KG1 (cell line): ENCODE results near the gene SUN1.
"Not testable (repeated sequence)": the region's sequence is repeated elsewhere in the genome, so short reads cannot be mapped to it uniquely, and the experiment has no call there.

Experiments used
- DNase-seq: peaks from one replicate; lab custom pipeline; 2025; lab: John Stamatoyannopoulos, UW

The SUN1 gene, protein sequence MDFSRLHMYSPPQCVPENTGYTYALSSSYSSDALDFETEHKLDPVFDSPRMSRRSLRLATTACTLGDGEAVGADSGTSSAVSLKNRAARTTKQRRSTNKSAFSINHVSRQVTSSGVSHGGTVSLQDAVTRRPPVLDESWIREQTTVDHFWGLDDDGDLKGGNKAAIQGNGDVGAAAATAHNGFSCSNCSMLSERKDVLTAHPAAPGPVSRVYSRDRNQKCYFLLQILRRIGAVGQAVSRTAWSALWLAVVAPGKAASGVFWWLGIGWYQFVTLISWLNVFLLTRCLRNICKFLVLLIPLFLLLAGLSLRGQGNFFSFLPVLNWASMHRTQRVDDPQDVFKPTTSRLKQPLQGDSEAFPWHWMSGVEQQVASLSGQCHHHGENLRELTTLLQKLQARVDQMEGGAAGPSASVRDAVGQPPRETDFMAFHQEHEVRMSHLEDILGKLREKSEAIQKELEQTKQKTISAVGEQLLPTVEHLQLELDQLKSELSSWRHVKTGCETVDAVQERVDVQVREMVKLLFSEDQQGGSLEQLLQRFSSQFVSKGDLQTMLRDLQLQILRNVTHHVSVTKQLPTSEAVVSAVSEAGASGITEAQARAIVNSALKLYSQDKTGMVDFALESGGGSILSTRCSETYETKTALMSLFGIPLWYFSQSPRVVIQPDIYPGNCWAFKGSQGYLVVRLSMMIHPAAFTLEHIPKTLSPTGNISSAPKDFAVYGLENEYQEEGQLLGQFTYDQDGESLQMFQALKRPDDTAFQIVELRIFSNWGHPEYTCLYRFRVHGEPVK

DNA sequence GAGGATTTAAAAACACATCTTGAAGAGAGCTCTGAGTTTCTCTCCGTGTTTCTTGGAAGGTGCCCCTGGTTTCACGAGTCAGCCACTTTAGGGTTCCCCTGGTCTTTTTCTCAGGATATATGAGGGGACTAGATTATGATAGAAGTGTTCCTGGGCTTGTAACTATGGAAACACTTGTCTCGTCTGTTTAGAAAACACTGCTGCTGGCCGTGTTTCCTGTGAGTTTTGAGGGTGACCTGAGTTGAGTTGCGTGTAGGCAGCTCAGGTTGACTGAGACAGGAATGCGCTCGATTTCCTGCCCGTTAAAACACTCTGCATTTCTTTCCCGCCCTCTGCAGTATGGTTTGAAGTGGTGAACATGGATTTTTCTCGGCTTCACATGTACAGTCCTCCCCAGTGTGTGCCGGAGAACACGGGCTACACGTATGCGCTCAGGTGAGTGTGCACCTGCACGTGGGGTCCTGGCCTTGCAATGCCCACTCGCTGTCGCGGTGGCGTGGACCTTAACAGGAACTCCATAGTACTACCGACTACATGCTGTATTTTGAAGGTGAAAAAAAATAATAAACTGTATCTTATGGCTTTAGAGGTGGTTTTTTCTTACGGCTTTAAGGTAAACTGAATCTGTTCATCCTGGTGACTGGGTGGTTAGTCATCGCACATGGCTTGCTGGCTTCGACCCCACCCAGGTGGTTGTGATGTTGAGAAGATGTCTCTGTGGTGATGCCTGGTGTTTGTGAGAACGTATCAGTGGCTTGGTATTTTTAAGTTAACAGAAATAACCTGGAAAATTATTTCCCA, at the start of gene SUN1:
Gene SUN1, plus strand, starts transcription at position 310 of the 801 bp plus-strand sequence. Its CDS starts 49 bp downstream, at position 359.
- no peak for DNase-seq

DNA sequence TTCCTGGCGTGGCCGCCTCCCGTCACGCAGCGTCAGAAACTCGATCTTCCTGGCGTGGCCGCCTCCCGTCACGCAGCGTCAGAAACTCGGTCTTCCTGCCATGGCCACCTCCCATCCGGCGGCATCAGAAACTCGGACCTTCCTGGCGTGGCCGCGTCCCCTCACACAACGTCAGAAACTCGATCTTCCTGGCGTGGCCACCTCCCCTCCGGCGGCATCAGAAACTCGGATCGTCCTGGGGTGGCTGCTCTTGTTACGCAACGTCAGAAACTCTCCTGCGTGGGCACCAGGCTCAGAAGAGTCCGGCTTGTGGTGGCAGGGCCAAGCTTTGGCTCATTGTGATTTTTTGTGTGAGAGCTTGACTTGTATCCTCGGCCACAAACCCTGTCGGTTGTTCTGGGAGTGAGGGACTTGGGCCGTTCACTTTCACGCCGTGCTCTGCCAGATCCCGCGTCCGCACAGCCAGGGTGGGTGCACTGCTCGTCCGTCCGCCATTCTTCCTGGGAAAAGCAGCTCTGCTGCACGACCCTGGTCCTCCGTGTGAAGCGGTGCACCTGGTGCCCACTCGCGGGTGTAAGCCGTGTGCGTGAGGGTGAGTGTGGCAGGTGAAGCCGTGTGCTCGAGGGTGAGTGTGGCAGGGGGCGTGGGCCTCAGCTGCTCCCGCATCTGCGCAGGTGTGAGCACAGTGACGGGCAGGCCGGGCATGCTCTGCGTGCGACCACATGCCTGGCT, 49.4 kb upstream of the SUN1 start:
- DNase-seq = no peak

DNA sequence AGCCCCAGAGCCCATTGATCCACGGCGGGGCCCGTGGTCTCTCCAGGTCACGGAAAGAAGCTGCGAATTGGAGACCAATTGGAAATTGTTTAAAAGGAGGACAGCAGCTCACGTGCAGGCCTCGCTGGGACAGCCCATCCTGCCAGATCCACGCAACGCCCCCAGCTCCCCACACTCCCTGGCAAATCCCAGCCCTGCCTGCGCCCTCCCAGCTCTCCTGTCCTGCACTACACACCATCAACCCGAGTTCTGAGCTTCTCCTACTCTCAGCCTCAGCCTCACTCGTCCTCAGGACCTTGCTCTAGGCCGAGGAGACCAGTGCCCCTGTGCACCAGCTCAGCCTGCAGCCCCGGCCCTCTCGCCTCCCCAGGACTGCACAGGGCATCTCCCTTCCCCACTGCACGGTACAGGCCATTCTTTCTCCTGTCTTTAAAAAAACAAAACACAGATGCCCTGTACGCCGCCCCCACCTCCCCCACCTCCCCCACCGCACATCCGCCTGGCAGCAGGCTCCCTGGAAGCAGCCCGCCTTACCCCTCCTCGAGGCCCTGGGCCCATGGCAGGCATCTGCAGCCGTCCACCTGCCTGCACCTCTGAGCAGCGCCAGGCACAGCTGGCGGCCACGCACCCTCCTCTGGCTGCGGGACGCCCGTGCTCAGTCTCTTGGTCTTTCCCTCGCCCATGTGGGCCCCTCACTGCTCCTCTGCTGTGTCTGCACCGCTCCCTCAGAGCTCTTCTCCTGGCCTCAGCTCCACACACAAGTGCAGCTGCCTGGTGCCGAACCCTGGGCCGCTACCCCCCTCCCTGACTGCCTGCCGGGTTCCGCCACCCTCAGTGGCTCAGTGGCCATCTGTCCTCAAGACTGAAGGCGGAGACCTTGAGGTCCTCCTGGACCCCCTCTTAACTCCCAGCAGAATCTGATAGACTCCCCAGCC, 48.5 kb upstream of the SUN1 start:
- DNase-seq = no peak

DNA sequence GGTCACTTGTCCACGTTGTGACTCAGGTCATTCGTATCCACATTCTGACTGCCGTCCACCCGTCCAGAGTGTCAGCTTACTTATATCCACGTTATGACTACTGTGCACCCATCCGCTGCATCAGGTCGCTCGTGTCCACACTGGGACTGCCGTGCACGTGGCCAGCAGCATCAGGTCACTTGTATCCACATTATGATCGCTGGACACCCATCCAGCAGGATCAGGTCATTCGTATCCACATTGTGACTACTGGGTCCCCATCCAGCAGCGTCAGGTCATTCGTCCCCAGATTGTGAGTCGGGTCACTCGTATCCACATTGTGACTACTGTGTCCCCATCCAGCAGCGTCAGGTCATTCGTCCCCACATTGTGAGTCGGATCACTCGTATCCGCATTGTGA, 47.3 kb upstream of the SUN1 start:
- no peak for DNase-seq

DNA sequence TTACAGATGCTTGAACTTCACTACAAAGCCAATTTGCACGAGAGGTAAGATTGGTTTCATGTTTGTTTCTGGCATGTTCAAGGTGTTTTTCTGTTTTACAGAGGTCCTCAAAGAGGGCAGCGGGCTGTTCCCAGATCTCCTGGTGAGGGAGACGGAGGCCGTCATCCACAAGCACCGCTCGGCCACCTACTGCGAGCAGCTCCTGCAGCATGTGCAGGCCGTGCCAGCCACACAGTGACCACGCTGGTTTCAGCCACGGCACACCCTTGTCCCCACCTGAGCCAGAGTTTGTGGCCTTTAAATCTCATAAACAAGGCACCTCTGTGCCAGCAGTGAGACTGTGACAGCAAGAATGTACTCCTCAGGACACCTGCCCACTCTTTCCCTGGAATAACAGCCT, 46.9 kb upstream of the SUN1 start:
- no peak for DNase-seq

DNA sequence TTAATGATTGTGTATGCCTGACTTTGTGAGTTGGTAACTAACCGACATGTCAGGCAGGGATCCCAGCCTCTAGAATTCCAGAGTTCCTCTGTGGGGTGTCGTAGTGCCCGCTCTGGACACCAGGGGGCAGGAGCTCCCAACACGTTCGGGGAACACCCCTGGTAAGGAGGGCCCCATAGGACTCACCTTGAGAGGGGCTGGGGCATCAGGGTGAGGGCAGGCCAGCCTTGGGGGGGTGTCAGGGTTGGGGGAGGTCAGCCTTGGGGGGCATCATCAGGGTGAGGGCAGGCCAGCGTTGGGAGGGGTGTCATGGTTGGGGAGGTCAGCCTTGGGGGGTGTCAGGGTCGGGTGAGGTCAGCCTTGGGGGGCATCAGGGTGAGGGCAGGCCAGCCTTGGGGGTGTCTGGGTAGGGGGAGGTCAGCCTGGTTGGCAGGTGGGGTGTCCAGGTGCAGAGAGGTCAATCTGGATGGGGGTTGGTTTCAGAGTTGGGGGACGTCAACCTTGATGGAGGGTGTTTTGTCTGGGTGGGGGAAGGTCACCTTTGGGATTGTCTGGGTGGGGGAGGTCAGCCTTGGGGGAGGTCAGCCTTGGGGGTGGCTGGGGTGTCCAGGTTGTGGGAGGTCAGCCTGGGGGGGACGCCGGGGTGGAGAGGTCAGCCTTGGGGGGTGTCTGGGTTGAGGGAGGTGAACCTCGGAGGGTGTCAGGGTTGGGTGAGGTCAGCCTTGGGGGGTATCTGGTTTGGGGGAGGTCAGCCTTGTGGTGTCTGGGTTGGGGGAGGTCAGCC, 45.6 kb upstream of the SUN1 start:
- peak; percentile 26 for DNase-seq

DNA sequence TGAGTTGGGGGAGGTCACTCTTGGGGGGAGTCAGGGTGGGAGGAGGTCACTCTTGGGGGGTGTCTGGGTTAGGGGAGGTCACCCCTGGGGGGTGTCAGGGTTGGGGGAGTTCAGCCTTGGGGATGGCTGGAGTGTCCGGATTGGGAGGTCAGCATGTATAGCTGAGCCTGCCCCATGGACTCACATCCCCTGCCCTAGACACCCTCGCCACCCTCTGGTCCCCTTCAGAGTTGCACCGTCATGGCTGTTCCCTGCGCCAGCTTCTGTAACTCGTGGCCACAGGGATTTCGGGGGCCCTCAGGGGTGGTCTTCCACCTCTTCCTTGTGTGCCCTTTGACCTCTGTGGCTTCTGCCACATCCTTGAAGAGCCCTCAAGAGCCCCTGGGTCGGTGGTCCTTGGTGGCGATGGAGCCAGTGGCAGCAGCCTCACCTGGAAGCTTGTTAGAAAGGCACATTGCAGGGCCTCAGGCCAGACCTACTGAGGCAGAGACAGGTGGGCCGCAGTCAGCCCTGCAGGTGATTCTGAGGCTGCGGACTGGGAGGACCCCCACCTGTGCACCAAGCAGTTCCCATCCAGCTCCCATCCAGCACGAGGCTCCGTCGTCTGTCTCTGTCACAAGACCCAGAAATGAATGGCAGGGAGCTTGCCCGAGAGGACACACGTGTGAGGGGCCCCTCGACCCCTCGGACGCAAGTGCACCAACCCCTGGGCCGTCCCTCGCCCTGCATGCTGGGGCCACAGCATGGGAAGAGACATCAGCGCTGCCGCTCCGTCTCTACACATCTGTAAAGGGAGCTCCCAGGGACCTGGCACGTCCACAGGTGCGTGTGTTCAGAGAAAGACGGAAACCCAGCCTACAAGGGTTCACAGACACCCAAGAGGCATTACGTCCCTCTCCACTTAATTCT, 44.7 kb upstream of the SUN1 start:
- no peak for DNase-seq

DNA sequence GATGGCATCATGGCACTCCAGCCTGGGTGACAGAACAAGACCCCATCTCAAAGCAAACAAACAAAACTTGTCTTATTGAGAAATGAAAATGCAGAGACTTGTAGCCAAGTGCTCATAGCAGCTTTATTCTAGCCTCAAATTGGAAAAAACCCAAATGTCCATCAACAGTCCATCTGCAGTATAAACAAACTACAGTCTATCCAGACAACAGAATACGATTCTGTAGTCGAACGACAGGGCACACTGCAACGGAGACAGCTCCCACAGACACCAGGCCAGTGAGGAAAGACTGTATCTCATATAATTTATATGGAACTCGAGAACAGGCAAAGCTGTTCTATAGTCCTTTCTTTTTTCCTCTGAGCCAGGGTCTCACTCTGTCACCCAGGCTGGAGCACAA, 40.8 kb upstream of the SUN1 start:
- DNase-seq = no peak

DNA sequence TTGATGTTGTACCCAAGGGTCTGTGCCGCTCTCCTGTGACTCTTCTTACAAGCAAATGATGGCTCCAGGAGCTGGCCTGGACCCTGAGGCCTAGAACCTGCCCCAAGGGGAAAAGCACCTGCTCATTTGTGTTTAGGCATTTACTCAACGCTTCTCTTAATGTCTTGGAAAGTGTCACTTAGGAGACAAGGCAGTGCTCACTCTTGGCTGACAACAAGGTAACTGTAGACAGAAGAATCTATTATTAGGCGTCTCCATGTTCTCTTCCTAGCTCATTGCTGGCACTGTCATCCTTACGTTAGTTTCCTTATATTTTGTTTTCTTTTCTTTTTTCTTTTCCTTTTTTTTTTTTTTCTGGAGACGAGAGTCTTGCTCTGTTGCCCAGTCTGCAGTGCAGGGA, 38.1 kb upstream of the SUN1 start:
- DNase-seq = no peak

DNA sequence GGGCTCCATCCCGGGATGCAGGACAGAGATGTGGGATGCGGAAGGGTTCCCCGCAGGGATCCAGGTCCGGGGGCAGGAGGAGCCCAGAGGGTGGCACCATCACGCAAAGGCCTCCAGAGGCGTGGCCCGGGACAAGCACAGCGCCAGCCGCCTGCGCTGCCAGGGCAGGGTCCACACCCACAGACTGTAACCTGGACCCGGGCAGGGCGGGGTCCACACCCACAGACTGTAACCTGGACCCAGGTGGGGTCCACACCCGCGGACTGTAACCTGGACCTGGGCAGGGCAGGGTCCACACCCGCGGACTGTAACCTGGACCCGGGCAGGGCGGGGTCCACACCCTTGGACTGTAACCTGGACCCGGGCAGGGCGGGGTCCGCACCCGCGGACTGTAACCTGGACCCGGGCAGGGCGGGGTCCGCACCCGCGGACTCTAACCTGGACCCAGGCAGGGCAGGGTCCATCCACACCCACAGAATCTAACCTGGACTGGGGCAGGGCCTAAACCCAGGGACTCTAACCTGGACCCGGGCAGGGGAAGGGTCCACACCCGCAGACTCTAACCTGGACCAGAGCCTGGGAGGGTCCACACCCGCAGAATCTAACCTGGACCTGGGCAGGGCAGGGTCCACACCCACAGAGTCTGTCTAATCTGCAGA, 37.5 kb upstream of the SUN1 start:
- no peak for DNase-seq

DNA sequence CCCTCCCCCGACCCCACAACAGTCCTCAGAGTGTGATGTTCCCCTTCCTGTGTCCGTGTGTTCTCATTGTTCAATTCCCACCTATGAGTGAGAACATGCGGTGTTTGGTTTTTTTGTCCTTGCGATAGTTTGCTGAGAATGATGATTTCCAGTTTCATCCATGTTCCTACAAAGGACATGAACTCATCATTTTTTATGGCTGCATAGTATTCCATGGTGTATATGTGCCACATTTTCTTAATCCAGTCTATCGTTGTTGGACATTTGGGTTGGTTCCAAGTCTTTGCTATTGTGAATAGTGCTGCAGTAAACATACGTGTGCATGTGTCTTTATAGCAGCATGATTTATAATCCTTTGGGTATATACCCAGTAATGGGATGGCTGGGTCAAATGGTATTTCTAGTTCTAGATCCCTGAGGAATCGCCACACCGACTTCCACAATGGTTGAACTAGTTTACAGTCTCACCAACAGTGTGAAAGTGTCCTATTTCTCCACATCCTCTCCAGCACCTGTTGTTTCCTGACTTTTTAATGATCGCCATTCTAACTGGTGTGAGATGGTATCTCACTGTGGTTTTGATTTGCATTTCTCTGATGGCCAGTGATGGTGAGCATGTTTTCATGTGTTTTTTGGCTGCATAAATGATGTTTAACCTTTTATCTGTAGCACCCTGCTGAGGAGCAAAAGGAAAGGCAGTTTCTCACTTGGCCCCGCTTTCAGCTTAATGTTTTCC, 35.7 kb upstream of the SUN1 start:
- not testable (repeated sequence) for DNase-seq

DNA sequence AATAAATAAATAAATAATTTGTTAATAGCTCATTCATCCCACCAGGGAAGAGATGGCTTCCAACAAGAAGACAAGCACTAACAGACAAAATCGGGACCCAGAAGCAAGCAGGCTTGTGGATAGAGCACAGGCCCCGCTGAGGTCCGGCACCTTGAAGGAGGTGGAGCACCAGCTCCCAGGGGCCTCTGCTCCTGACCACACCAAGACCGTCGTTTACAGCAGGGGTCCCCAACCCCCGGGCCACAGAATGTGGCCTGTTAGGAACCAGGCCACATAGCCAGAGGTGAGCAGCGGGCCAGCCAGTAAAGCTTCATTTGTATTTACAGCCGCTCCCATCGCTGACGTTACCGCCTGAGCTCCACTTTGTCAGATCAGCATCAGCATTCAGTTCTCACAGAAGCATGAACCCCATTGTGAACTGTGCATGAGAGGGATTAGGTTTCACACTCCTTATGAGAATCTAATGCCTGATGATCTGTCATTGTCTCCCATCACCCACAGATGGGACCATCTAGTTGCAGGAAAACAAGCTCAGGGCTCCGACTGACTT, 33.3 kb upstream of the SUN1 start:
- no peak for DNase-seq

DNA sequence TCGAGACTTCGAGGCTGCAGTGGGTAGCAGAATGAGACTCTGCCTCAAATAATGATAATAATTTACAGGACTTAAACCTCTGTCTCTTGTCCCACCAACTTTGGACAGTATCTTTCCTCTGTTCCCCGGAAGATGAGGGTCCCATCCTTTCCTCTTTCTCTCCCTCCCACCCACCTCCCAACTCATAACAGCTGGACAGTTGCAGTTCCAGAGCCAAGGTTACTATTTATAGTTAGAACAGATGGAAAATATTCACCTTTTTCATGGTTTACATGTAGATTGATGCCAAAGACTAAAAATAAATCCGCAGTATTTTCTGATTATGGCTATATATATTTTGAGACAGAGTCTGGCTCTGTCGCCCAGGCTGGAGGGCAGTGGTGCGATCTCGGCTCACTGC, 31.6 kb upstream of the SUN1 start:
- DNase-seq = no peak

DNA sequence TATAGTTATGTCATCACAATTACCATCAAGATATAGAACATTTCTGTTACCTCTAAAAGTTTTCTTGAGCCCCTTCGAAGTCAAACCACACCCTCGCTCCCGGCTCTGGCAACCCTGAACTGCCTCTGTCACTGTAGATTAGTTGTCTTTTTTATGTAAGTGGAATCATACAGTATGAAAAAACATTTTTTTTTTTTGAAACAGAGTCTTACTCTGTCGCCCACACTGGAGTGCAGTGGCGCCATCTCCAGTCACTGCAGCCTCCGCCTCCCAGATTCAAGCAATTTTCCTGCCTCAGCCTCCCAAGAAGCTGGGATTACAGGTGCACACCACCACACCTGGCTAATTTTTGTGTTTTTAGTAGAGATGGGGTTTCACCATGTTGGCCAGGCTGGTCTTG, 30.9 kb upstream of the SUN1 start:
- not testable (repeated sequence) for DNase-seq

DNA sequence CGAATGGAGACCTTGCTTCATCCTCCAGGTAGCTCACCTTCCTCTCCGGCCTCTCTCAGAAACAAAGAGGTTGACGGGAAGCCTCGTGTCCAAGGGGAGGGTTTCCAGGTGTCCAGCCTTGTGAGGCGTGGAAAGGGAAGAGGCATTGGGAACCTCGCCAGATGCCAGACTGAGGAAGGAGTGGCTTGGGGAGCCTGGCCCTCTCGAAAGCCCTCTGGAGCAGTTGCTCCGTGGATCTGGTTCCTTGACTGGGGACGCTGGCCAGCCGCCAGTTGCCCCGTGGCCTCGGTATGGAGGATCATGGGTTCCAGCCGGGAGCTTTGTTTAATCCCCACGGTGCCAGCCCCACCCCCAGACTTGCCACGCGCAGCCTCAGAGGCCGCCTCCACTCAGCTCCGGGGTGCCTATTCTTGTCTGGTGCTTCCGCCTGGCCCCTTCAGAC, 30.3 kb upstream of the SUN1 start:
- DNase-seq = no peak

DNA sequence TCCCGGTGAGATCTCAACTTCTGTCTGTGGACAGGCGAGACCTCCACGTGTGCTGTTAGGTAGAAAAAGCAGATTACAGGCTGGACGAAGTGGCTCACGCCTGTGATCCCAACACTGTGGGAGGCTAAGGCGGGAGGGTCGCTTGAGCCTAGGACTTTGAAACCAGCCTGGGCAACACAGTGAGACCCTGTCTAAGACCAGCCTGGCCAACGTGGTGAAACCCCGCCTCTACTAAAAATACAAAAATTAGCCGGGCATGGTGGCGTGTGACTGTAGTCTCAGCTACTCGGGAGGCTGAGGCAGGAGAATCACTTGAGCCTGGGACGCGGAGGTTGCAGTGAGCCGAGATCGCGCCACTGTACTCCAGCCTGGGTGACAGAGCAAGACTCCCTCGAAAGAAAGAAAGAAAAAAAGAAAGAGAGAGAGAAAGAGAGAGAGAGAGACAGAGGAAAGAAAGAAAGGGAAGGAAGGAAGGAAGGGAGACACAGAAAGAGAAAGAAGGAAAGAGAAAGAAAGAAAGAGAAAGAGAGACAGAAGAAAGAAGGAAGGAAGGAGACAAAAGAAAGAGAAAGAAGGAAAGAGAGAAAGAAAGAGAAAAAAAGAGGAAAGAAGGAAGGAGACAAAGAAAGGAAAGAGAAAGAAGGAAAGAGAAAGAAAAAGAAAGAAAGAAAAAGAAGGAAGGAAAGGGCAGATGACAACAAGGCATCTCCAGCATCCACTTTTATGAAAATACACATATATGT, 29.6 kb upstream of the SUN1 start:
- DNase-seq = no peak

DNA sequence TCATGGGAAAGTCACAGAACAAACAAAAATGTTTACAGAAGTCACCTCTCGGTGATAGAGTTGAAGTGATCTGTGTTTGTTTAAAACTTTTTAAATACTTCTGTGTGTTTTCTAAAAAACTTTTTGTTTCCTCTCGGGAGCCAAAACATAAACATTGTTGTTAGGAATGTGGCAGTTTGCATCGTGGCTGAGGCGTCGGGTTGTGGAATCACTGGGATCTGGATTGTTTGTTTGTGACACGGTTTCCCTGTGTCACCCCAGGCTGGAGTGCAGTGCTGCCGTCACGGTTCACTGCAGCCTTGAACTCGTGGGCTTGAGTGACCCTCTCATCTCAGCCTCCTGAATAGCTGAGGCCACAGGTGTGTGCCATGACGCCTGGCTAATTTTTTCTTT, 29.0 kb upstream of the SUN1 start:
- no peak for DNase-seq
